GM12891 (cell line): ENCODE data around the gene CDK2.

Experiments
- POLR2A ChIP-seq: IDR thresholded peaks from 2 replicates; pipeline ENCODE4 v1.6.1; 2011; ENCODE audit warnings: low read depth, low read length, control low read depth
- POLR2AphosphoS5 ChIP-seq: IDR thresholded peaks from 2 replicates; pipeline ENCODE4 v1.6.1; 2011; ENCODE audit warnings: low read depth, low read length, control low read depth
- TAF1 ChIP-seq: IDR thresholded peaks from 2 replicates; pipeline ENCODE4 v1.6.1; 2011; ENCODE audit warnings: low read depth, low read length, control low read depth

DNA sequence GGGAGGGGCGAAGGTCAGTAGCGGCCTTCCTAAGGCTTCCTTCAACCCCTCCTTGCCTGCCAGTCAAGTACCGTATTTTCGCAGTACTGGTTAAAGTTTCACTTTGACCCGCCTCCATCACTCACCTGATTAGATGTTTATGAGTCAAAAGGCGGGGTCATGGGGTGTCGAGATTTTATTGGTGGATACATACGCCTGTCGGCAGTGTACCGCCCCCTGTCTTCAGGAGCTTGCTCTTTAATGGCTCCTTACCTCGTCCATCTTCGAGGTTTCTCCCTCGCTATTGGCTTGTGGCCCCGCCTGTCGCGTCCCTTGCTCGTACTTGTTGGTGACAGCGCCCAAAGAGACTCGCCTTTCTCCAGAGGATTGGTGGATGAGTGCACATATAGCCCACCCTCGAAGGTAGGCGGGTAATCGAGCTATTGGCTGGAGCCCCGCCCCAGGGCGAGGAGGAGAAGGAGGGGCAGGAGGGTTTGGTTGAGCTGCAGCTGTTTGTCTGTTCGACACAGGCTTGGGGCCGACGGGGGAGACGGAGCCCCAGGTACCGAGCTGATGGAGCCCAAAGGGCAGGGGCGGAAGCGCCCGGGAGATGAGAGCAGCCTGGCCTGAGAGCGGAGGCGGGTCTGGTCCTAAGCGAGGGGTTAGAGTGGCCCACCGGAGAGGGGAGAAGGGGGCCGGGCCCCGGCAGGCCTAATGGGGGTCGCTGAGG is 7.1 kb downstream of the CDK2 start, which contains the start of gene RAB5B:
- TF ChIP-seq TAF1 (peak; percentile 84), POLR2AphosphoS5 (peak; percentile 90), POLR2A (peak; percentile 88)
